H1 (cell line): Measurements from ENCODE around the gene CIBAR2. TPM values are rescaled to one million over a fixed set of nuclear protein-coding genes. Genes with fewer than 3 reads are reported as not detected.

Source experiments
- CEBPB ChIP-seq: IDR thresholded peaks from 2 replicates; pipeline ENCODE4 v1.6.1; 2012; ENCODE audit warnings: low read depth, low read length
- CHD7 ChIP-seq: fragments of 300-600 bp; sonication (generic); IDR thresholded peaks from 2 replicates; pipeline ENCODE4 v1.7.1; 2012; ENCODE audit warnings: low read length, moderate library complexity, mild to moderate bottlenecking, inconsistent platforms; ENCODE audit not compliant: insufficient replicate concordance
- CTBP2 ChIP-seq: IDR thresholded peaks from 2 replicates; pipeline ENCODE4 v1.7.0; 2011; ENCODE audit warnings: borderline replicate concordance, mild to moderate bottlenecking, moderate library complexity, mixed read lengths, low read length; ENCODE audit not compliant: insufficient read depth, insufficient read length
- EP300 ChIP-seq, 2 experiments: IDR thresholded peaks; 1 replicate in 1 of 2; 2 replicates in 1 of 2; pipeline ENCODE4 v1.6.1; 2011 to 2012; ENCODE audit warnings: low read depth in 2 of 2, low read length in 2 of 2, mild to moderate bottlenecking in 2 of 2, borderline replicate concordance in 1 of 2, inconsistent platforms in 1 of 2, moderate library complexity in 1 of 2
- GABPA ChIP-seq: IDR thresholded peaks from 2 replicates; pipeline ENCODE4 v1.6.1; 2011; ENCODE audit warnings: mild to moderate bottlenecking, low read length, moderate library complexity, borderline replicate concordance; ENCODE audit not compliant: insufficient read depth
- JUN ChIP-seq: IDR thresholded peaks from 2 replicates; pipeline ENCODE4 v1.6.1; 2011; ENCODE audit warnings: low read depth, mild to moderate bottlenecking, improper control_type of control experiment, low read length
- KDM1A ChIP-seq: fragments of 200-600, 300-600 bp; sonication (generic); IDR thresholded peaks from 2 replicates; pipeline ENCODE4 v1.7.1; 2016; ENCODE audit warnings: mild to moderate bottlenecking, low read length, borderline replicate concordance
- NRF1 ChIP-seq: IDR thresholded peaks from 2 replicates; pipeline ENCODE4 v1.6.1; 2011; ENCODE audit warnings: mild to moderate bottlenecking, low read depth, low read length, improper control_type of control experiment
- PHF8 ChIP-seq: fragments of 200-600 bp; sonication (generic); conservative IDR thresholded peaks from 2 replicates; pipeline ENCODE4 v1.7.1; 2012; ENCODE audit warnings: low read depth, mild to moderate bottlenecking, inconsistent platforms, low read length, moderate library complexity
- YY1 ChIP-seq: IDR thresholded peaks from 2 replicates; pipeline ENCODE4 v1.6.1; 2011; ENCODE audit warnings: low read depth, mild to moderate bottlenecking, low read length
- polyA plus RNA-seq, 7 experiments: library from polyadenylated mRNA; depleted of rRNA in 3 of 7; stranded (reverse) in 5 of 7; unstranded in 2 of 7; fragments of >200 nt in 5 of 7; fragments of 200-250 nt in 2 of 7; gene quantifications; 1 replicate in 5 of 7; 2 replicates in 1 of 7; 4 replicates in 1 of 7; pipeline versions ENCODE4 v1.2.1 to v1.2.3, GENCODE V29; 2011 to 2013; ENCODE audit warnings: missing spikeins in 2 of 7, mixed read lengths in 2 of 7
- total RNA-seq: library from RNA; stranded (reverse); fragmentation: NEBNext Ultra II Directional; extraction: Animal tissue kit (Norgen Biotek cat#: 25700); gene quantifications from 2 replicates; pipeline ENCODE4 v1.2.1, GENCODE V29; 2021

The CIBAR2 gene
- total and polyA plus RNA-seq, 2 of the 8 experiments (the other 6 are each of a cell fraction or from before 2014, with no cell fraction given), result 0.18 TPM; not detected in 1

GRCh38 chr16:85146922-85147651, 34.8 kb upstream of the CIBAR2 start (continued):
- TF ChIP-seq CHD7 (no peak), CTBP2 (no peak), YY1 (no peak), JUN (no peak), EP300 (IDR thresholded peaks at IDR 0.05; ENCODE audit: borderline replicate concordance in 1 of 2, low read depth in 2 of 2, low read length in 2 of 2) (no peak), PHF8 (no peak), KDM1A (no peak), NRF1 (no peak), CEBPB (no peak), GABPA (no peak)
